GM10266 (cell line): ENCODE measurements around the gene ZIC4.
A peak's percentile ranks its signal among the peaks of the same experiment; 100 is the strongest.

Experiments used
- DNase-seq: peaks from one replicate; pipeline ENCODE4 v3.0.0; 2012; ENCODE audit errors: extremely low spot score
- CTCF ChIP-seq: IDR thresholded peaks from 2 replicates; pipeline ENCODE4 v1.5.1; 2012; ENCODE audit warnings: mild to moderate bottlenecking, low read depth; ENCODE audit not compliant: control insufficient read depth, insufficient read depth; ENCODE audit errors: missing control alignments

Gene ZIC4

DNA sequence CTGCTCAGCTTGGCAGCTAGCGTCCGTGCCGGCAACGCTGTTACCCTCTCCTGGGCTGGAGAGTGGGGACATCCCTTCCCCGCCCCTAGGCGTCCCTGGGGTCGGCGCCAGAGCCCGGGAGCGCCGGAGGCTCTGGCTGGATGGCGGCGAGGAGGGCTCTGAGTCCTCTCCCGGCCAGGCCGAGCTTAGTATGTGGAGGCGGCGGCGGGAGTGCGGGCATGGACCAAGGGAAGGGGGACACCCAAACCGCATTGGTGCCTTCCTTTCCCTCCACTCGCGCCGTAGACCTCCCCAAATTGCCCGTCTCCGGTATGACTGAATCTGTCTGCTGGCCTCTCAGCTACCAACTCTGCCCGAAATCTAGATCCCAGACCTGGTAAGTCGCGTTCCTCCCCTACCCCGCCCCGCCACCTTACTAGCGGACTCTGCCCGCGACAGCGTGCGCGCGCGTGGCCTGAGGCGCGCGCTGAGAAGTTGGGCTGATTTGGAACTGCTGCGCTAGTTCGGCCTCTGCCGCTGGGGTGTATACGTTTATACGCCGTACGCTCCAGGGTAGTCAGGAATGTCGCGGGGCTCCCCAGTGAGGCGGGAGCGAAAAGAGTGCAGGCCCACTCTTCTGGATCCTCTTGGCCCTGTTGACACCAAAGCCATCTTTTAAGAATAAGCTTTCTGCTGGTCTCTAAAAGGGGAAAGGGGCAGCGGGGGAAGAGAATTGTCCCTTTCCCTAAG lies 15.0 kb upstream of the ZIC4 start:
- DNase-seq, result no peak
- TF ChIP-seq CTCF, result no peak

DNA sequence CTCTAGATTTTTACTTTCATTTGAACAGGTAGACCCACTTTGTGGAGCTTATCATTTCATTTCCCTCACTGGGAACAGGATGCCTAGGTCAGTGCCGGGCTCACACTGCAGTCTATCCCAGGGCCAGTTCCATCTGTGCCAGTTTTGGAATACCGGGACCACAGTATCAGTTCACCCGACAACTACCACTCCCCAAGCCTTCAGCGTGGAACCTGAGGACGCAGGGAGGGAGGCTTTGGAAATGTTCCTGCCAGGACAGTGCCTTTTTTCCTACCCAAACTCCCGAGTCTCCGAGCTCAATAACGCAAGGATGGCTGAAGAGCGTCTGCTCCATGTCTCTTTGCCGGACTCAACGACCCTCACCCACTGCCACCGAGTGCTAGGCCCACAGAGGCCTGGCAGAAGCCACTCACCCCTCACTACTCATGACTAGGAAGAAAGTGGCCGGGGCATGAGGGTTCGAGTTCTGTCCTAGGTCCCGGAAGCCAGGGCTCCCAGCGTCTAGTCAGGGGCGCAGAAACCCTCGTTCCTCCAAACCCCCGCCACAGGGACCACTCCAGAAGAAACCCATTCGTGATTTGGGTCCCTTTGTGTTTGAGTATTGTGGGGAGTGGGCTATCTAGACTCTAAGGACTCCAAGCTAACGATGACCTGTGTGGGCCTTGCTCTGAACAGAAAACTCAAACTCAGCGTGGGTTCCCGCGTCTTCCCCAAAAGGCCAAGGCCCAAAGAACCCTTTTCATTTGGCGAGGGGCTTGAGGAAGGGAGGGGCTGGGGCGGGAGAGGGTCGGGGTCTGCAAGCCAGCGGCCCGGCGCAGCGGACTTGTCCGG lies 14.2 kb upstream of the ZIC4 start:
- no peak for TF ChIP-seq CTCF
- DNase-seq, result peak; percentile 9

DNA sequence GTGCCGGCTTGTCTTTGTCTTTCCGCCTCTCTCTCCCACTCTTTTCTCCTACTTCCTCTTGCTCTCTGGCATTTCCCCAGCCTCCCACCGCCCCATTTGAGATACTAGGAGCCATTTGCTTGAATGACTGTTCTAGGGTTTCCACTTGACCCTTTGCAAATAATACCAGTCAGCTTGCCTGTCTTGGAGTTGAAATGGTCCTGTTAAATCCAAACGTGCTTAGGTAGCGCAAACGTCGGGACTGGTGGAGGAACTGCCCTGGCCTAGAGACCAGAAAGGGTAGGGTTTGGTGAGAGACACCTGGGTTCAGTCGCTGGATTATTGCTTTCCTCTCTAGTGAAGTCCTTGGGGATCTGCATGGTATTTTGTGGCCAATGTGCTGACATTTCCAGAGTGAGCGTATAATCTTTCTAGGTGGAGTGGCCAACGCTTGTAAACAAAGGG lies 13.5 kb upstream of the ZIC4 start:
- DNase-seq, result peak; percentile 8
- TF ChIP-seq CTCF, result no peak

DNA sequence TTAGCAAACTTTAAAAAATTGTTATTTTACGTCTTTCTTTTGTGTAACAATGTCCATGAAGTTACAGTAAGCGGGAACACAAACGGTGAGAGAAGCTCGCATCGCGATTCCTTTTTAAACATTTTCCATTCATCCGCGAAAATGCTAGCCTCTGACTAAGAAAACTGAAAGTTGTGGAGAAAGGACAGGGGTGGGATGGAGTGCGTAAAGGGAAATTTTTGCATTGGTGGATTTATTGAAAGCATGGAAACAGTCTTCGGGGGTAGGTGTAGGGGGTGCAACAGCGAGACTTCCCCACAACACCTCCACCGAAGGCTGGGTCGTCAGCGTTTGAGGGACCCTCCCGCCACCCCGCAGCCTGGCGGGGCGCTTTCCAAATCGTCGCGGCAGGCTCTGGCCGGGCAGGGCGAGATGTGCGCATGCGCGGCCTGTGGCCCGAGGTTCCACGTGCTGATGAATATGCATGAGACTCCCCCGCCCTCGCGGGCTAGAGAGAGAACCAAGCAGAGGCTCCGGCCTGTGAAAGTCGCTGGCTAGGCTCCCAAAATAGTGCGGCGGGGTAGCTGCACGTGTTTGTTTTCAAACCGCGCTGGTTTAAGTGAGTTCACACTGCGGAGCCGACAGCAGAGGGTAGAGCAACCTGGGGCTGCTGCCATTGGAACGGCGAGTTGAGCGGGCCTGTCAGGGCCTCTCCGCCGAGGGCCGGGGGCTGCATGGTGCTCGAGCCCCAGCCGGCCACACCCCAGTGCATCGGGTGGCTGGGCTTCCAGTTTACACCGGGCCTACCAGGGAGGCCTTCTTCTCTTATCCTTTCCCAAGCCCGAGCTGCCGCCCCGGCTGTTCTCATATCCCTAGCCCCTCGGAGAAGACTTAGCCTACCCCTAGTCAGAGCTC lies 12.7 kb upstream of the ZIC4 start:
- no peak for TF ChIP-seq CTCF
- peak; percentile 16 for DNase-seq

GRCh38 chr3:147418371-147418781 lies 12.0 kb upstream of the ZIC4 start:
- DNase-seq, result peak; percentile 7

More at GRCh38 chr3:147418371-147418781, 12.0 kb upstream of the ZIC4 start:
- TF ChIP-seq CTCF, result no peak
